Upper lobe of left lung (tissue), 6 donors: ENCODE measurements around the gene PDSS2. TPM values are rescaled to one million over a fixed set of nuclear protein-coding genes. Genes with fewer than 3 reads are reported as not detected.

Experiments used
- ATAC-seq, 2 donors: fragments of 200-7000 bp; cut with Tn5 transposase; one replicate each; pipeline ENCODE4 v1.9.1; 2022; ENCODE audit warnings: mild to moderate bottlenecking in 2 of 2, moderate library complexity in 2 of 2; ENCODE audit not compliant: low FRiP score in 2 of 2
- DNase-seq, 2 donors: peaks; one replicate each; pipeline ENCODE4 v3.0.0-alpha.2; 2019 to 2020
- H3K27ac ChIP-seq, 4 donors: fragments of 200-600 bp; sonication (generic); one replicate each; pipeline ENCODE4 v1.5.1; 2016 to 2019
- H3K27me3 ChIP-seq, 4 donors: fragments of 200-600 bp; sonication (generic); one replicate each; pipeline ENCODE4 v1.5.1; 2017 to 2019
- H3K36me3 ChIP-seq, 4 donors: fragments of 200-600 bp; sonication (generic); one replicate each; pipeline ENCODE4 v1.5.1; 2016 to 2019
- H3K4me1 ChIP-seq, 4 donors: fragments of 200-600 bp; sonication (generic); one replicate each; pipeline ENCODE4 v1.5.1; 2018 to 2019
- H3K4me3 ChIP-seq, 4 donors: fragments of 200-600 bp; sonication (generic); one replicate each; pipeline ENCODE4 v1.5.1; 2017 to 2019; ENCODE audit warnings: mild to moderate bottlenecking in 2 of 4, moderate library complexity in 1 of 4
- H3K9me3 ChIP-seq, 4 donors: fragments of 200-600 bp; sonication (generic); one replicate each; pipeline ENCODE4 v1.5.1; 2018 to 2019
- EP300 ChIP-seq, 4 donors: sonication (generic); formaldehyde crosslinking; IDR thresholded peaks; one replicate each; pipeline ENCODE4 v1.5.1; 2017; ENCODE audit warnings: antibody characterized with exemption in 4 of 4, control low read depth in 2 of 4
- POLR2A ChIP-seq, 4 donors: fragments of 450-650 bp; IDR thresholded peaks; one replicate each; pipeline ENCODE4 v1.5.1; 2016 to 2017; ENCODE audit warnings: antibody characterized with exemption in 4 of 4, mild to moderate bottlenecking in 2 of 4
- POLR2AphosphoS5 ChIP-seq, 2 donors: sonication (generic); formaldehyde crosslinking; IDR thresholded peaks; one replicate each; pipeline ENCODE4 v1.5.1; 2017; ENCODE audit warnings: antibody characterized with exemption in 2 of 2
- WGBS, 2 donors: methylation state at CpG; one replicate each; pipeline ENCODE4 v1.1.5; 2017 to 2018; 5-methylcytosine and 5-hydroxymethylcytosine counted together
- total RNA-seq, 6 donors: library from RNA; depleted of rRNA in 4 of 6; stranded (reverse); fragments of >200 nt in 4 of 6; gene quantifications; one replicate each; pipeline versions ENCODE4 v1.1.0 to v1.2.1, GENCODE V29; 2016 to 2021
- TF ChIP-seq, protein P1 (sequence below), 6 experiments: fragments of 450-650 bp in 4 of 6; fragments of 200-600 bp in 2 of 6; sonication (generic) in 2 of 6; IDR thresholded peaks; one replicate each; pipeline ENCODE4 v1.5.1; 2016 to 2019; ENCODE audit warnings: antibody characterized with exemption in 6 of 6
- donor health status: DM: no; HTN: no; CAD: no; lungs with moderate emphysema.
- donor health status: DM: no; HTN: yes; CAD: no; lungs with severe emphysema.

The PDSS2 gene
- total RNA-seq, 6 donors from 2014 or later = 5.1 to 20.9 (median 15.0) TPM

GRCh38 chr6:107319906-107320530 lies 139.3 kb downstream of the PDSS2 start:
- no peak overlapping the region for H3K27ac ChIP-seq
- DNase-seq (no peak), ATAC-seq (no peak)
- H3K27me3 ChIP-seq = no peaks in the 10 kb centered on the region
- 74 to 80% methylated on average over 5 of the region's 5 CpGs for WGBS, 2 donors
- H3K36me3 ChIP-seq = no peaks in the 10 kb centered on the region
- TF ChIP-seq EP300 (IDR thresholded peaks at IDR 0.05) = no peak
- no peak for TF ChIP-seq POLR2AphosphoS5 (IDR thresholded peaks at IDR 0.05)
- TF ChIP-seq, protein P1, sequence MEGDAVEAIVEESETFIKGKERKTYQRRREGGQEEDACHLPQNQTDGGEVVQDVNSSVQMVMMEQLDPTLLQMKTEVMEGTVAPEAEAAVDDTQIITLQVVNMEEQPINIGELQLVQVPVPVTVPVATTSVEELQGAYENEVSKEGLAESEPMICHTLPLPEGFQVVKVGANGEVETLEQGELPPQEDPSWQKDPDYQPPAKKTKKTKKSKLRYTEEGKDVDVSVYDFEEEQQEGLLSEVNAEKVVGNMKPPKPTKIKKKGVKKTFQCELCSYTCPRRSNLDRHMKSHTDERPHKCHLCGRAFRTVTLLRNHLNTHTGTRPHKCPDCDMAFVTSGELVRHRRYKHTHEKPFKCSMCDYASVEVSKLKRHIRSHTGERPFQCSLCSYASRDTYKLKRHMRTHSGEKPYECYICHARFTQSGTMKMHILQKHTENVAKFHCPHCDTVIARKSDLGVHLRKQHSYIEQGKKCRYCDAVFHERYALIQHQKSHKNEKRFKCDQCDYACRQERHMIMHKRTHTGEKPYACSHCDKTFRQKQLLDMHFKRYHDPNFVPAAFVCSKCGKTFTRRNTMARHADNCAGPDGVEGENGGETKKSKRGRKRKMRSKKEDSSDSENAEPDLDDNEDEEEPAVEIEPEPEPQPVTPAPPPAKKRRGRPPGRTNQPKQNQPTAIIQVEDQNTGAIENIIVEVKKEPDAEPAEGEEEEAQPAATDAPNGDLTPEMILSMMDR (IDR thresholded peaks at IDR 0.05) = no peak
- no peak for TF ChIP-seq POLR2A (IDR thresholded peaks at IDR 0.05)
- peaks cover 0 to 8% (median 0%) of the 10 kb centered on the region in 4 donors for H3K4me1 ChIP-seq
- H3K9me3 ChIP-seq = no peaks in the 10 kb centered on the region
- H3K4me3 ChIP-seq = no peak overlapping the region

GRCh38 chr6:107318100-107318736 lies 141.1 kb downstream of the PDSS2 start:
- peak; percentile 77 to 90 for ATAC-seq
- peaks cover 0 to 8% (median 5%) of the 10 kb centered on the region in 4 donors for H3K4me1 ChIP-seq
- DNase-seq = peak in 1 of 2 donors; percentile 72
- no peak overlapping the region for H3K4me3 ChIP-seq
- WGBS, 2 donors = 54 to 58% methylated on average over 9 of the region's 9 CpGs
- no peaks in the 10 kb centered on the region for H3K9me3 ChIP-seq
- H3K27ac ChIP-seq = no peak overlapping the region
- no peaks in the 10 kb centered on the region for H3K27me3 ChIP-seq
- no peak for TF ChIP-seq EP300 (IDR thresholded peaks at IDR 0.05)
- TF ChIP-seq, protein P1 (IDR thresholded peaks at IDR 0.05) = peak in 3 of 6 experiments; percentile 30 to 39 (median 33)
- H3K36me3 ChIP-seq = no peaks in the 10 kb centered on the region

GRCh38 chr6:107315114-107315513 lies 144.2 kb downstream of the PDSS2 start:
- H3K27me3 ChIP-seq = no peaks in the 10 kb centered on the region
- no peak for DNase-seq

DNA sequence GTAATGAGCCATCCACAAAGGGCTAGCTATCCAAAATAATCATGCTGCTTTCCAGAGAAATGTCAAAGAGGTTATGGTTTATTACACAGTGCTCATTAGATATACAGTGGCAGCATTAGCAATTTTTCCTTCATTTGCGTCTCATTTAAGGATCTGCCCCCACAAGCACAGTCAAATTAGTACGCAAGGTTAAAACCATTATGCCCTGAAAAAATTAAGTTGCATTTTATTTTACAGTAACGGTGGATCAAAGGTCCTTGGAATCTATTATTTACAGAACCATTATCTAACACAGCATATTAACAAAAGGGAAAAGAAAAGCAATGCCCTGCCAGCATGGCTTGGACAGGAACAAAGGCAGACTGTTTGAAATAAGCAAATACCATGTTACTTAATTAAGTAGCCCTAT lies 144.8 kb downstream of the PDSS2 start:
- H3K27ac ChIP-seq = no peak overlapping the region
- H3K4me1 ChIP-seq = peaks cover 0 to 8% (median 5%) of the 10 kb centered on the region in 4 donors
- no peaks in the 10 kb centered on the region for H3K9me3 ChIP-seq
- no peak overlapping the region for H3K4me3 ChIP-seq
- 52 to 67% methylated on average over 3 of the region's 3 CpGs for WGBS, 2 donors
- TF ChIP-seq POLR2A (IDR thresholded peaks at IDR 0.05) (no peak), POLR2AphosphoS5 (IDR thresholded peaks at IDR 0.05) (no peak), EP300 (IDR thresholded peaks at IDR 0.05) (no peak)
- TF ChIP-seq, protein P1 (IDR thresholded peaks at IDR 0.05) = no peak
- no peaks in the 10 kb centered on the region for H3K27me3 ChIP-seq
- H3K36me3 ChIP-seq = no peaks in the 10 kb centered on the region
- DNase-seq = no peak
- no peak for ATAC-seq

More at GRCh38 chr6:107315114-107315513, 144.2 kb downstream of the PDSS2 start:
- Histone ChIP-seq H3K27ac (no peak overlapping the region), H3K36me3 (no peaks in the 10 kb centered on the region), H3K4me3 (no peak overlapping the region), H3K9me3 (no peaks in the 10 kb centered on the region), H3K4me1 (peaks cover 0 to 8% (median 5%) of the 10 kb centered on the region in 4 donors)
- no peak for ATAC-seq
- TF ChIP-seq POLR2A (IDR thresholded peaks at IDR 0.05) (no peak), POLR2AphosphoS5 (IDR thresholded peaks at IDR 0.05) (no peak), EP300 (IDR thresholded peaks at IDR 0.05) (no peak)
- TF ChIP-seq, protein P1 (IDR thresholded peaks at IDR 0.05) = no peak
